Amniotic epithelial cell (primary cell): ENCODE results near the gene OPCML.

Experiments used
- DNase-seq: peaks from one replicate; pipeline ENCODE4 v3.0.0-alpha.2; 2010; ENCODE audit warnings: low read depth

OPCML gene

DNA sequence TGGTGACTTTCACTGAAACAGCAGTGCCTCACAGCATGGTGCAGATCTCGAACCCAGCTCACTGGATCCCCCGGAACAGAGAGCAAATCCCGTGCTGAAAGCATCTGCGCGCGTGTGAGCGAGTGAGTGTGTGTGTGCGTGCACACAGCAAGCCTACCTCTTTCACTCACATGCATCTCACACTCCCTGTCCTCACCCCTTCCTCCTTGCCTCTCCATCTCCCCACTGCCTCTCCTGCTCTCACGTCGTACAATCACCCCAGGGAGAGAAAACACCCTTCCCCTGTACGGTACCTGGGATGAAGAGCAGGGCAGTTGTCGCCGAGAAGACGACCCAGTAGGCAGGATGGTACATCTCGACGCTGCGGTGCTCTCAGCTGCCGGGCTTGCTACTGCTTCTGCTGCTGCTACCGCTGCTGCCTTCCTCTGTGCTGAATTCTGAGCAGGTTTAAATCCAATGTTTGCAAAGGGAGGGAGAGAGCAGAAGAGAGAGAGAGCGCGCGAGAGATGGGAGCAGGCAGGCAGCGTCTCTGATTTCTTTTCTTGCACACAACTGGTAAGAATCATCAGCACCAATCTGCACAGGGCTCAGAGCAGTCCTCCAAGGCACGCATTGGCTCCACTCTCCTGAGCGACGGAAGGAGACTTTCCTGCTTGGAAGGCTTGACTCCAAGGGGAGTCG is at the start of gene OPCML:
Gene OPCML, minus strand, starts transcription at position 531 of the 681 bp plus-strand sequence.
- DNase-seq = no peak

DNA sequence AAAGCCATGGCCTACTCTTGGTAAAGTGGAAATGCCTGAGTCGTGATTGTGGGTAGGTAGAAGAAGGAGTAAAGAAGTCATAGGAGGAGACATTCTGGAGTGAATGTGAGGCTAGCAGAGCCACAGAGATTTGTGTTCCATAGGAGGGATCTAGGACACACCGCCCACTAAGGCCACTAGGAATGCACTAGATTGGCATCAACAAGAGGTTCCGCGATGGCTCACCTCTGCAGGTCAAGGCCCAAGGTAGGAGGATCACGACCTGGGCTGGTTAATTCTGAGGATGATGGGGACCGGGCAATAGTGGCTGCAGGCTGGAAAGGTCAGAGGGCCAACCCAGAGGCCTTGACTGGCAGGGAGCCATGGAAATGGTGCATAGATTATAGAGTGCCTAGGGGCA is 48.8 kb upstream of the OPCML start:
- DNase-seq = no peak

DNA sequence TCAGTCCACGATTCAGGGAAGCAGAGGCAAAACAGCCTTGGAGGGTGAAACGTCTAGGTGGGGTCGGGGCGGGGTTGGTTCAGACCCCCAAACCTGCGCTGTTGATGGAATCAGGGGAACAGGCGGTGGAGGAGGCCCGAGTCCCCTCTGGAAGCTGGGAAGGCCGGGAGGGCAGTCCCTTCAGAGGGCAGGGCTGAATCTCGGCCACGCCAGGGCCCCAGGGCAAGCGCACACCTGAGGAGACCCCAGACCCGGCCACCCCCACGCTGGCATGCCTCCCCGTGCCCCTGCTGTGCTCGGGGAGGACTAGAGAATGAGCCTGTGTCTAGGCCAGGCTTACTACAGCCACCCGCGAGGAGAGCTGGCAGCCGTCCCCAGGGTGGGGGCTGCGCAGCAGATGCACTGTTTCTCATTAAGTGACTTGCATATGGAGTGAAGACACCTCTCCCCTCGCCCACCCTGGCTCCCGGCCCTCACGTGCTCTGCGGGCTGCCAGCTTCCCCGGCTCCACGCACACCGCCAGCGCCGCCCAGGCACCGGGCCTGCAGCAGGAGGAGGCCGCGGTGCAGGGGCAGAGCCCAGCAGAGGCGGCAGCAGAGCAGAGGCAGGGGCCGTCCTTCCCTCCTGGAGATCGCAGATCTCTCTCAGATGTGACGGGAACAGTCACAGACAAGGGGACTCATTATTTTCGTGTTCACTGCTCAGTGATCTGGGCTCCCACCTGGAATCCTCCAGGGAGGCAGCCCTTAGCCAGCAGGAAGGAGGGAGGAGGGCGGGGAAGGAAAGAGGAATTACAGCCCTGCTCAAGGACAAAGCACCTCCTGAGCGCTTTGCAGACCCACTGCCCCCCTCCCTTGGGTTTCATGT is 47.1 kb upstream of the OPCML start:
- no peak for DNase-seq

DNA sequence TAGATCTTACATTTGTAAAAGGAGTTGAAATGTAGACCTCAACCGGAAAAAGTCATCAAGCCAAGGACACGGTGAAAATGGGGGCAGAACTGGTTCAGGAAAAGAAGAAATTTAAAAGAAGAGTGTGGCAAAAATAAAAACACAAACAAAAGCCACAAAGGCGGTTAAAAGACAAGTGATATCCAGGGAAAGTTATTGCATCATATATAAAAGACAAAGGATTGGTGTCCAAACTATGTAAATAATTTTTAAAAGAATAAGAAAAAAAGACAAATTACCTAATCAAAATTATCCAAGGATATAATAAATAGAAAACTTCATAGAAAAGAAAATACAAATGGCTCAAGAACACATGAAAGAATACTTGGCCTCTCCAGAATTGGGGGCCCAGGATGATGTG is 45.1 kb upstream of the OPCML start:
- DNase-seq = no peak

DNA sequence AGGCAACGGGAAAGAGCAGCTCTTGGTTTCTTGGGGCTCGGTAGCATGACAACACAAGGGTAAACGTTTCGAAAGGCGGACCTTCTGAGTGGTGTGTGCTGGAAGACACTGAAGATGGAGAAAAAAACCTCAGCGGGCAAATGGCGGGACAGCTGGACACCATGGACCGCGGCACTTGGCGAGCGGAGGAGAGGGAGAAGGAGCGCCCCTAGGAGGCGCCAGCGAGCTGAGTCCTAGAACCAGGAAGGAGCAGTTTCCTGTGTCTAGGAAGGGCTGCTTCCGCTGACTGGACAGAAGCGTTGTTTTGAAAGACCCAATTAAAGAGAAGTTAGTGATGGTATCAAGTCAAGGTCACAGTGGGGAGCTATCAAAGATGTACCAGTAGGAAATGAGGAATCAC is 44.0 kb upstream of the OPCML start:
- no peak for DNase-seq

DNA sequence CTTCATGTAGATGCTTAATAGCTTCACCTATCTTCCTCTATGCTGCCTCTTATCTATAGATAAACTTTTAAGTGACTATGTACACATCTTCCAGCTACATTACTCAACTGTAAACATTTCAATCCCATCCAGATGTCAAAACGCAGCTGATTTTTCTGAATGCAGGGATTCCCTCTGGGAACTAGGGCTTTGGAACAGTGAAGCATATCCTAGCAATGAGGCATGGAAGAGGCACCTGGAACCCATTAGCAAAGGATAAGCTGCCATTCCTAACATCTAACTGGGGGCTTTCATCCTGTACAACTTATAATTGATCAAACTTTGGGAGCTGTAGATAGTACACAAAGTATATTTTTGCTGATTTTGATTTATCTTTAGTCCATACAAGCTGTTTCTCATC is 40.8 kb upstream of the OPCML start:
- DNase-seq = no peak

DNA sequence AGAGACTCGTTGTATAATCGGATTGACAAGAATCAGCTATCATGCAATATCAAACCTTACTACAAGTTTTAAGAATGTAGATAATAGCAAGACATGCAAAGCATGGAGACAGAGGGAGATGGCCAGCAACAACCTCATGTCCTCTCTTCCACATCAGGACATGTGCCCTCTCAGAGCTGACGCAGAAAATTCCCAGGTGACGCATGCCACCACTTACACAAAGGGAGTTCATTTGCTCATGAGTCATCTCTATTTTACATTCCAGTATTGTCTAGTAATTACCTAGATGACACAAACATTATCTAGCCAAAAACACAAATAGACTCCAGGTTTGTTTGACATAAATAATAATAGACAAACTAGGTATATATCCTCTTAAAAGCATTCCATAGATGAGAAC is 38.1 kb upstream of the OPCML start:
- DNase-seq = no peak

DNA sequence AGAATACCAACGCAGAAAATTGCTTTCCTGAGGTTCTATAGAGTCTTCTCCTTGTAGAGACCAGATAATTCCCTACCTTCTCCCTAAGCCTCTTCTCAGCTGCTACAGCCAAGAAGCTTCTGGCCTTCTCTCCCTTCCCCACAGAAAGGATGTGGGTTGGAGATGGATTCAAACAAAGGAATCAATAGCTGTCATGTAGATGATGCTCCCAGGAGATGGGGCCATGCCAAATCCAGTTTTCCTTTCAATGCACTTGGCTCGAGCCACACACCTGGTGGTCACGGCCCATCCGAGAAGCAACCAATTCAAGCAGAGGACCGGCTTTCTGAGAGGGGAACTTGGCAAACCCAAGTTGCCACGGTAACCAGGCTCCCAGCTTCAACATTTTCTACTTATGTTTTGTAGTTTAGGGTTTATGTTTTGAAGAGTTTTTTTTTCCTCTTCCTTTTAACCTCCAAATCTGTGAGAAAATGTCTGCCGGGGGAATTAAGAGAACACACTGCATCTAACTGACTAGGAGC is 31.3 kb upstream of the OPCML start:
- DNase-seq = no peak

DNA sequence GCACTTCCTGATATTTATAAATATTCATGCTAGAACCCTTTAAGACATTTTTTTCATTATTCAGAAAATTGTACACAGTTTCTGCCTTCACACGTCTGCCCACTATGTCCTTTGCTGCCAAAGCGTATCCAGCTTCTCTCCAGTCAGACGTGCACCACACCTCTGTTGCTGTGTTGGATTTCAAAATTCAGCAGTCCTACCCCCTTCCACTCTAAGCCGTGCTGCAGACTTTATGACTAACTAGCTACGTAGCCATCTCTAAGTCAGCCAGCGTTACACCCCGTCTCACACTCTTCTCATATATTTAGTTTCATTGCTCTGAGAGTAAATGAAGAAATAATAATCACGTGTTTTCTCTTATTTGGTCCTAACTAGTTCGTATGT is 28.2 kb upstream of the OPCML start:
- no peak for DNase-seq

DNA sequence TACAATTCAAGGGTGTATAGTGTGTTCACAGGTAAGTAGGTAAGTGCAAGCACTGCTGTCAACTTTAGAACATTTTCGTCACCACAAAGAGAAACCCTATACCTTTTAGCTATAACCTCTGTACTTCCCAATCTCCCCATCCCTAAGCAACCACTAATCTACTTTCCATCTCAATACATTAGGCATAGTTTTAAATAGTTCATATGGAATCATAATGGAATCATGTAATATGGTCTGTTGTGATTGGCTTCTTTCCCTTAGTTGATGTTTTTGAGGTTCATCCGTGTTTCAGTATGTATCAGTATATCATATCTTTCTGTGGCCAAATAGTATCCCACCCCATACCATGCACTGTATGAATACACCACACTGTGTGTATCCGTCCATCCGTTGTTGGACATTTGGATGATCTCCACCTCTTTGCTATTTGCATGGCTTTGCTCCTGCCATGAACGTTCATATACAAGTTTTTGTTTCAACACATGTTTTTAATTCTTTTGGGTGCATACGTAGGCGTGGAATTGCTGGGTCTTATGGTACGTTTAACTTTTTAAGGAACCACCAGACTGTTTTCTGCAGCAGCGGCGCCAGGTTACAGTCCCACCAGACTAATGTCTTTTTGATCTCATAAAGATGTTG is 27.7 kb upstream of the OPCML start:
- no peak for DNase-seq

DNA sequence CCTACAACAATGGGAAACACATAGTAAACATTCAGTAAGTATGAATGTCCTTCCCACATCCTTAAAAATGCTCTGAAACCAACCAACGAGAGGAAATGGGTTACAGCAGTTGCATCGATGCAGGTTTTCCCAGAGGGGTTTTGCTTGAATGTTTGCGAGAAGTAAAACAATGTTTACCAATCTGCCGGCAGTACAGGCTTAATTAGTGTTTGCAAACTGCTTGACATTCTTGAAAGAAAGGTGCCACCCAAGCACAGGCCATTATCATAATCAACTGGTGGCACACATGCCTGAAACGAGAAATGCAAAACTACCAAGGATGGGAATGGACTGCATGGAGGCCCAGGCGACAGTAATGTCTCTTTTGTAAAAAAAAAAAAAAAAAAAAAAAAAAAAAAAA is 27.1 kb upstream of the OPCML start:
- no peak for DNase-seq

DNA sequence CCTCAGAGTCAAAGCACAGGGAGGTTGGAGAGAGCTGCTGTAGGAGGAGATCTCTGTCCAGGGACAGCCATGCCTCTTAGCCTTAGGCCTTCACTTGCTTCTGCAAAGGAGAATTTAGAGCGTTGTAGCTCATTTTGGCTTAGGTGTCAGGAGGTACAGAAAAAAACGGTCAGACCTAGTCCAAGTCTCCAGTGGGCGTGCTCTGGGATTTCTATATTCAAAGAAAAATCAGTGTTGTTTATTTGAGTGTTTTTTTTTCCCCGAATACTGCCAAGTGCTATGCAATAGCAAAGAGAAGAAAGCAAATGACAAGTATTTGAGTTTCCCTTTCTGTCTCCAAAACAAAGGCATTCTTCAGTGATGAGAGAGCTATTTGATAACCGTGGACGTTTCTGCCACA is 22.7 kb upstream of the OPCML start:
- DNase-seq = no peak

DNA sequence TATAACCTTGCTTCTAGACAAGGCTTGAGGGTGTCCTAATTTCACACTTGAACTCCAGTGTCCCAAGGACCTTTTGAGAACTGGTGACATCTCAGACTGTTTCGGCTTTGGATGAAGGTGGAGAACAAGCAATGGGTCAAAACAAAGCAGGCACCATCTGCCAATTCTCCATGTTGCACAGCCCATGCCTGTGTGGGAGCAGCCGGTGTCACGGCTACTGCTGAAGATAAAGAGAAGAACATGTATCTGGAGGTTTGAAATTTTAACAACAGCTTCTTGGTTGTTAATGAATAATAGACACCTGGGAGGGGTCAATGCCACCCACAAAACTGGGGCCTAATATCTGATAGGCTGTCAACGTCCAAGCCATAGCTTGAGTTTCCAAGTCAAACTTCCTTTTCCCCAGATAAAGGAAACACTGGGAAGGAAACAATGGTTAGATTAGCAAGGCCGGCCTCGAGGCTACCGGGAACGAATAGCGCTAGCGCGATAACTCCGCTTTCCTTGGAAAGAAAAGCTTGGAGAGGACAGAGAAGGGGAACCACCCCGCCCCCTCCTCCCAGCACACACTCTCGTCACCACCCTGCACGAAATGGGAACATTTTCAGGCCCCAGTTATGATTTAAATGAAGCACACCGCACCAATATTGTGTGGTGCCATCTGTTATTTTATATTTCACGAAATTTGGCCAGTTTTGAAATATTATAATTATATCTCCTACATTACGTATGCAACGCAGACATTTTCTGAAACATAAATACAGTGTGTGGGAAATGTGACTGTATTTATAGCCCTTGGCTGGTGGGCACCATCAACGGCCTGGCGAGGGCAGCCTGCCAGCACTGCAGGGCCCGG is 21.8 kb upstream of the OPCML start:
- DNase-seq = no peak

DNA sequence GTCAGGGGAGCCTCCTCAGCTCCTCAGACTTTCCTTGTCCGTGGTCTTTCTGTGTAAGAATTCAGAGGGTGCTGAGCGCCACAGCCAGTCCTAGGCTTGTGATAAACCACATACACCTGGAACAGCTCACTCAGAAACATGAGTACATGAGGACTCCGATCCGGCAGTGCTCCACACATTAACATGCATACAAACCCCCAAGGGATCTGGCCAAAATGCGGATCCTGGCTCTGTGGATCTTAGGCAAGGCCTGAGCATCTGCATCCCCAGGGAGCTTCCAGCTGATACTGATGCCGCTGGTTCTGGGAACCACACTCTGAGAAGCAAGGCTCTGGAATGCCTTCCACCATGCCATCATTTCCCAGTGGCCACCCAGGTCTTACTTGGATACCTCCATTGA is 20.6 kb upstream of the OPCML start:
- DNase-seq = no peak

DNA sequence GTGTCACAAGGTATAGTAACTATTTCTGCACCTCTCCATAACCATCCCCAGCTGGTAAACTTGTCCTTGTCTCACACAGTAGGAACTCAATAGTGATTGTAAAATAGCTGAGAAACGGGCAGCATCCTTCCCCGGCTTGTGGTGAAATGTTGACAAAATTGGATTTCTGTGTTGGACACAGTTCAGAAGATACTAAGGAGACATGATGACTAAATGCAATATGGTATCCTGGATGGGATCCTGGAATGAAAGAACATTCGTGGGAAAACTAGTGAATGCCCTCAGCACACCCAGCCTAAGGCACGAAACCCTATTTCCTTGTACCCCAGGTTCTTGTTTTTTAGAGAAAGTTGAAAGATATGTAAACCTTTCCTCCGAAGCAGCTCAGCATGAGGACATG is 18.8 kb upstream of the OPCML start:
- DNase-seq = no peak

DNA sequence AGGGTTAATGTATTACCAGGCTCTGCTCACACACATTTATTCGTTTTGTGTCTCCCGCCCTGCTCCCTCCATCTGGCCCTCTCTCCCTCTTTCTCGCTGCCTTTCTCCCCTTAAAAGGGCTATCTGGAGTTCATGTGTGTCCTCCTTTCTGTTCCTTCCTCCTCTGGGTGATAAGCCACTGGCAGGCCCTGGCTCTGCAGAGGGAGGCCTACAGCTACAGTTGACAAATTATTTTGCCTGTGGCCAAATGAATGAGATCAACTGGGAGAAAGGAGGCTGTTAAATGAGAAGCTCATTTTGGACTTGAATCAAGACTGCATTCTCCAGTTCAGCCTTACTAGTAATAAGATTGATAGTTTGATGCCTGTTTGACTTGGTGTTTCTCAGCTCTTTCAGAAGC is 17.5 kb upstream of the OPCML start:
- no peak for DNase-seq

DNA sequence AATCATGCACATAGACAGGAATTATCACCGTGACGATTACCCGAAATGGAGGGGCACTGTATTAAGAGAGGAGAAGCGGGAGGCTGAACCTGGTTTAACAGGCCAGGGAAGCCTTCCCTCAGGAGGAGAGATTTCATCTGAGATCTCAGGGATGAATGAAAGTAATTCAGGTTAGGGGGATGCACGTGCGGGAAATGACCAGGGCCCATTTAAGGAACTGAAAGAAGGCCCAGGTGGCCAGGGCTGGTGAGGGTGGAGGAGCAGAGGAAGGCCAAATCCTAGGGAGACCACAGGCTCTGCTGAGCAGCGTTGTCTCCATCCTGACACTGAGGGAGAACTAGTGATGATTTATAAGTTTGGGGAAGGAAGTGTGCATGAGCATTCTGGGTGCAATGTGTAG is 16.3 kb upstream of the OPCML start:
- DNase-seq = no peak

DNA sequence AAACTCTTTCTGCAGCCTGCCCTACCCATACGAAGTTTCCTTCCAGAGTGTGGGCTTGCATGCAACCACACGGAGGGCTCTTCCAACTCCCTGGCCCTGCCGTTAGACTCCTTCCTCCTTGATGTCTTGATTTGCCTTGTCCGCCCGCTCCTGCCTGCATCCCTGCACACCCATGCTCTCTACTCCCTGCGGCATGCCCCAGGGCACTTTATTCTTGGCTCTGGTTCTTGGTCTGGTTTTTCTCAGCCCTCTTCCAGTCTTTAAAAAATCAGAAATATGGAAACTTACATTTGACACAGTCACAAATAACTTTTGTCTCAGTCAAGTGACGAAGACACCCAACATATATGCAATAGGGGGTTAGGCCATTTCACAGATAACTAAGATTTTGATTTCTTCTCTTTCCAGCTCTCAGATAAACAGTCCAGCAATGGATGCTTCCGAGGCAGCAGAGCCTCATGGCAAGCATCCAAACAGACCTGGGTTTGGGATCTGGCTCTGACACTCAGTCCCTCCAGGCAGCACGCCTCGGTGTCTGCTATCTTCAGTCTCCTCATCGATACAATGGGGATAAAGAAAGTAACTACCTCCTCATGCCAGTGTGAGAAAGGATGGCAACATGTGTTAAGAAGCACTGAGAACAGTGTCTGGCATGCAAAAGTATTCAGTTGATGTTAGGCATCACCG is 15.7 kb upstream of the OPCML start:
- DNase-seq = no peak

DNA sequence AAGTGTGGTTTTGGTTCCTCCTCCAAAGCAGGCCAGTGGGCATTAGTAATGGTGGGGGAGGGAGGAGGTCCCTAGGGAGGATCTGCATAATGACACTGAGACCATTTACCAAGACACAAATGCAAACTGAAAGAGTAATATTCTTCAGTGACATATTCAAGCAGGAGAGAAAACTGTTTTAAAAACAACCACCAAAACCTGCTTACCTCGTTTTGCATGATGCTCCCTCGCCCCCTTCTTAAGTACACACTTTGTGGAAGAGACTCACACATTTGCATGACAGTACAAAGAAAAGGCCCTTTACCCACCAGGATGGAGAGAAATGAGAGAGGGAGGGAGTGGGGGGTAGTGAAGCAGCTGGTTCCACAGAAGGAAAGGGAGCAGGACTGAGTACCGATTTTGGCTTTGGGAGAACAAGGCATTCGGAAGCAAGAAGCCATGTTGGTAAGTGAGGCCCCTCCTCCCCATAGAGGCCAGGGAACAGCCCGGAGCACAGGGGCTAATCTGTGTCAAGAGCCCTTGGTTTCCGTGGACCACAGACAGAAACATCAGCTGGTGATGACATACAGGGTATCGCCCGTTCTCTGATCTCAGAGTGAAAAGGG is 13.0 kb upstream of the OPCML start:
- DNase-seq = no peak

DNA sequence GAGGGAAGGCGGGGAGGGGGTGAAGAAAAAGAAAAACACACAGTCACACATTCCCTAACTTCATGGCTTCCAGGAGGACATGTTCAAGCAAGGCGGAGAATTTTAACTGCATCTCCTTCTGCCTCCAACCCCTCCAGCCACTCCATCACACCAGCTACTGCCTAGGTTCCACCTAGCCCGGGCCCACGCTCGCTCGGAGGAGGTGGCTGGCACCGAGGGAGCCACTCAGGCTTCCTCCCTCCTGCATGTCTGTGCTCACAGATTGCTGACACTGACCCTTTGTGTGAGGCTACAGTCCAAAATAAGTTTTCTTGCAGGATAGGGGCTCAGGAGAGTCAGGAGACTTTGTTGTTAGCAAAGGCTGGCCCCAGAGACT is 9.4 kb upstream of the OPCML start:
- DNase-seq = no peak
